Measurements from ENCODE around the gene SCLT1.

Gene SCLT1

GRCh38 chr4:128961405-128961804 lies 131.9 kb downstream of the SCLT1 start:
- POLR2A ChIA-PET = no interaction called here
- Histone ChIP-seq H3K27ac (ENCODE audit: insufficient read depth in 1 of 2, low read depth in 1 of 2, low read length in 2 of 2, poor library complexity in 1 of 2, severe bottlenecking in 2 of 2) (no peak overlapping the region), H3K36me3 (ENCODE audit: control insufficient read depth in 4 of 4, insufficient read depth in 4 of 4, low read length in 3 of 4) (no peaks in the 10 kb centered on the region), H3K4me3 (ENCODE audit: control insufficient read depth in 1 of 7, extremely low read depth in 1 of 7, insufficient read depth in 4 of 7, low read depth in 2 of 7, low read length in 6 of 7) (no peak overlapping the region), H3K9me3 (ENCODE audit: control extremely low read depth in 1 of 5, control insufficient read depth in 4 of 5, insufficient read depth in 2 of 5, low read depth in 1 of 5, low read length in 4 of 5) (no peaks in the 10 kb centered on the region), H3K4me1 (ENCODE audit: control extremely low read depth in 1 of 4, control insufficient read depth in 4 of 4, insufficient read depth in 4 of 4, low read length in 3 of 4) (peaks cover 0 to 7% (median 2%) of the 10 kb centered on the region in 4 experiments), H3K27me3 (replicated peaks in 2 of 5; ENCODE audit: control insufficient read depth in 4 of 5, insufficient read depth in 5 of 5, low read length in 4 of 5) (no peaks in the 10 kb centered on the region)
- peak in 2 of 3 donors; percentile 22 to 51 for DNase-seq
- CTCF ChIA-PET = interaction anchor here (0.6 kb wide), 1 partner anchor 29 kb away, joined by 3 read pairs; no protein-coding TSS in a partner anchor

- Histone ChIP-seq H3K36me3 (ENCODE audit: control insufficient read depth in 4 of 4, insufficient read depth in 4 of 4, low read length in 3 of 4) (peaks cover 0 to 2% (median 0%) of the 10 kb centered on the region in 4 experiments), H3K27ac (ENCODE audit: insufficient read depth in 1 of 2, low read depth in 1 of 2, low read length in 2 of 2, poor library complexity in 1 of 2, severe bottlenecking in 2 of 2) (no peak overlapping the region), H3K9me3 (ENCODE audit: control extremely low read depth in 1 of 5, control insufficient read depth in 4 of 5, insufficient read depth in 2 of 5, low read depth in 1 of 5, low read length in 4 of 5) (no peaks in the 10 kb centered on the region), H3K4me1 (ENCODE audit: control extremely low read depth in 1 of 4, control insufficient read depth in 4 of 4, insufficient read depth in 4 of 4, low read length in 3 of 4) (peaks cover 0 to 7% (median 2%) of the 10 kb centered on the region in 4 experiments), H3K27me3 (replicated peaks in 2 of 5; ENCODE audit: control insufficient read depth in 4 of 5, insufficient read depth in 5 of 5, low read length in 4 of 5) (no peaks in the 10 kb centered on the region), H3K4me3 (ENCODE audit: control insufficient read depth in 1 of 7, extremely low read depth in 1 of 7, insufficient read depth in 4 of 7, low read depth in 2 of 7, low read length in 6 of 7) (no peak overlapping the region)
- WGBS (ENCODE audit: insufficient coverage) = no CpG with 5 or more reads among the region's 2 CpGs
- DNase-seq = peak; percentile 8 to 62 (median 55)
- ChIA-PET CTCF (no interaction called here), POLR2A (no interaction called here)
These were observed 135.1 kb downstream of the SCLT1 start for GRCh38 chr4:128958194-128958593.

DNA sequence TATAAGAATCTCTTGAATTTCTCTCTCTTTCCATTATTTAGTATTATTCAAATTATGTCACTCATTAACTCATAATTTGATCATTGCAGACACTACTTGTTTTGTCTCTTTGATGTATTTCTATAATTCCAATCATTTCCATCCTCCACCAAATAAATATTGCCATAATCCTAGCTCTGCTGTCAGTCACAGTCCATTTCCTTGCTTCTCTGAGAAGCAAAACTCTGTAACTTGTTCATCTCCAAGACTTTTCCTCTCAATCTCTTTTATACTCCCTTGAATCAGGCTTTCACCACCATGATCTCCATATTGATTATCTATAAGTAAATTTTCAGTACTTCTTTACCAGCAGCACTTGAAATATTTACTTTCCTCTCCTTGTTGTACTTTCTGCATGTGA lies 135.9 kb downstream of the SCLT1 start:
- POLR2A ChIA-PET = no interaction called here
- Histone ChIP-seq H3K27me3 (replicated peaks in 2 of 5; ENCODE audit: control insufficient read depth in 4 of 5, insufficient read depth in 5 of 5, low read length in 4 of 5) (no peaks in the 10 kb centered on the region), H3K27ac (ENCODE audit: insufficient read depth in 1 of 2, low read depth in 1 of 2, low read length in 2 of 2, poor library complexity in 1 of 2, severe bottlenecking in 2 of 2) (no peak overlapping the region), H3K9me3 (ENCODE audit: control extremely low read depth in 1 of 5, control insufficient read depth in 4 of 5, insufficient read depth in 2 of 5, low read depth in 1 of 5, low read length in 4 of 5) (no peaks in the 10 kb centered on the region), H3K36me3 (ENCODE audit: control insufficient read depth in 4 of 4, insufficient read depth in 4 of 4, low read length in 3 of 4) (peaks cover 0 to 2% (median under 1%) of the 10 kb centered on the region in 4 experiments), H3K4me3 (ENCODE audit: control insufficient read depth in 1 of 7, extremely low read depth in 1 of 7, insufficient read depth in 4 of 7, low read depth in 2 of 7, low read length in 6 of 7) (no peak overlapping the region), H3K4me1 (ENCODE audit: control extremely low read depth in 1 of 4, control insufficient read depth in 4 of 4, insufficient read depth in 4 of 4, low read length in 3 of 4) (peaks cover 0 to 7% (median 2%) of the 10 kb centered on the region in 4 experiments)
- CTCF ChIA-PET = no interaction called here
- no peak for DNase-seq

DNA sequence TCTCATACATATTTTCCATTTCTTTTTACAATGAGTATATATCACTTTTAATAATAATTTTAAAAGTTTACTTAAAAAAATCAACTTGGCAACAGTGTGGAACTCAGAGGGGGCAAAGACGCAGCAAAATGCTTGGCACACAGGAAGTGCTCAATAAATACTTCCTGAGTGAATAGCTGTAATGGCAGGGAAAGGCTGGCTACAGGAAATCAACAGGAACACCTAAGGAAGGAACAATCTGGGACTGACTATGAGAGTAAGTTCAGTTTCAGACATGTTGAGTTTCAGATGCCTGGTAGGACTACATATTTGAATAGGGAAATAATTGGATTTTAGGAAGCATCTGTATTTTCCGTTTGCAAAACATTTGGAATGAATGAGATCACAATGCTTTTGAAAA lies 137.6 kb downstream of the SCLT1 start:
- Histone ChIP-seq H3K4me1 (ENCODE audit: control extremely low read depth in 1 of 4, control insufficient read depth in 4 of 4, insufficient read depth in 4 of 4, low read length in 3 of 4) (peaks cover 0 to 7% (median 0%) of the 10 kb centered on the region in 4 experiments), H3K4me3 (ENCODE audit: control insufficient read depth in 1 of 7, extremely low read depth in 1 of 7, insufficient read depth in 4 of 7, low read depth in 2 of 7, low read length in 6 of 7) (no peak overlapping the region), H3K9me3 (ENCODE audit: control extremely low read depth in 1 of 5, control insufficient read depth in 4 of 5, insufficient read depth in 2 of 5, low read depth in 1 of 5, low read length in 4 of 5) (no peaks in the 10 kb centered on the region), H3K36me3 (ENCODE audit: control insufficient read depth in 4 of 4, insufficient read depth in 4 of 4, low read length in 3 of 4) (peaks cover 0 to 2% (median under 1%) of the 10 kb centered on the region in 4 experiments), H3K27me3 (replicated peaks in 2 of 5; ENCODE audit: control insufficient read depth in 4 of 5, insufficient read depth in 5 of 5, low read length in 4 of 5) (no peaks in the 10 kb centered on the region), H3K27ac (ENCODE audit: insufficient read depth in 1 of 2, low read depth in 1 of 2, low read length in 2 of 2, poor library complexity in 1 of 2, severe bottlenecking in 2 of 2) (no peak overlapping the region)
- ChIA-PET CTCF (no interaction called here), POLR2A (no interaction called here)
- no peak for DNase-seq
- 50% methylated on average over 1 of the region's 2 CpGs for WGBS (ENCODE audit: insufficient coverage)

DNA sequence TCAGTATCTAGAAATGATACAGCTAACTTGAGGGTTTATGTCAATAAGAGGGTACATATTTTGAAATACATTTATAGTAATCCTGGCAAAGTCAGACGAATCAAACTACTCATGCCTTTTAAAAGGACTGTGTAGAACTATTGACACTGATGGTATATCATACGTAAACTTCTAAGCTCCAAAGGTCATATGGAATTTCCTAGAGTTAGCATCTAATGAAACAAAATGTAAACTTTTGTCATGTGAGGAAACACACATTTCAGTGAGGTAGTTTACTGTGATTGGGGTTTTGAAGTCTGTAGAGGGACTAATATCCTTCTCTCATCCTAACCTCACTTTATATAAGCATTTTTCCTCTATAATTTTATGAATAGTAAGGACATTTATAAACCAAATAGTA lies 138.4 kb downstream of the SCLT1 start:
- Histone ChIP-seq H3K9me3 (ENCODE audit: control extremely low read depth in 1 of 5, control insufficient read depth in 4 of 5, insufficient read depth in 2 of 5, low read depth in 1 of 5, low read length in 4 of 5) (peaks cover 0 to under 1% (median 0%) of the 10 kb centered on the region in 5 experiments), H3K4me1 (ENCODE audit: control extremely low read depth in 1 of 4, control insufficient read depth in 4 of 4, insufficient read depth in 4 of 4, low read length in 3 of 4) (peaks cover 0 to 7% (median 0%) of the 10 kb centered on the region in 4 experiments), H3K27ac (ENCODE audit: insufficient read depth in 1 of 2, low read depth in 1 of 2, low read length in 2 of 2, poor library complexity in 1 of 2, severe bottlenecking in 2 of 2) (no peak overlapping the region), H3K36me3 (ENCODE audit: control insufficient read depth in 4 of 4, insufficient read depth in 4 of 4, low read length in 3 of 4) (peaks cover 0 to 2% (median 1%) of the 10 kb centered on the region in 4 experiments), H3K27me3 (replicated peaks in 2 of 5; ENCODE audit: control insufficient read depth in 4 of 5, insufficient read depth in 5 of 5, low read length in 4 of 5) (no peaks in the 10 kb centered on the region), H3K4me3 (ENCODE audit: control insufficient read depth in 1 of 7, extremely low read depth in 1 of 7, insufficient read depth in 4 of 7, low read depth in 2 of 7, low read length in 6 of 7) (no peak overlapping the region)
- POLR2A ChIA-PET = no interaction called here
- no CpG with 5 or more reads among the region's 2 CpGs for WGBS (ENCODE audit: insufficient coverage)
- DNase-seq = no peak
- CTCF ChIA-PET = no interaction called here

- no peaks in the 10 kb centered on the region for H3K27me3 ChIP-seq (replicated peaks in 2 of 5; ENCODE audit: control insufficient read depth in 4 of 5, insufficient read depth in 5 of 5, low read length in 4 of 5)
- H3K4me3 ChIP-seq (ENCODE audit: control insufficient read depth in 1 of 7, extremely low read depth in 1 of 7, insufficient read depth in 4 of 7, low read depth in 2 of 7, low read length in 6 of 7) = no peak overlapping the region
- H3K36me3 ChIP-seq (ENCODE audit: control insufficient read depth in 4 of 4, insufficient read depth in 4 of 4, low read length in 3 of 4) = peaks cover 0 to 9% (median 3%) of the 10 kb centered on the region in 4 experiments
- no peak overlapping the region for H3K27ac ChIP-seq (ENCODE audit: insufficient read depth in 1 of 2, low read depth in 1 of 2, low read length in 2 of 2, poor library complexity in 1 of 2, severe bottlenecking in 2 of 2)
- 78% methylated on average over 1 of the region's 2 CpGs for WGBS (ENCODE audit: insufficient coverage)
- no peak for DNase-seq
- H3K9me3 ChIP-seq (ENCODE audit: control extremely low read depth in 1 of 5, control insufficient read depth in 4 of 5, insufficient read depth in 2 of 5, low read depth in 1 of 5, low read length in 4 of 5) = peaks cover 0 to 1% (median 0%) of the 10 kb centered on the region in 5 experiments
- ChIA-PET CTCF (no interaction called here), POLR2A (no interaction called here)
- H3K4me1 ChIP-seq (ENCODE audit: control extremely low read depth in 1 of 4, control insufficient read depth in 4 of 4, insufficient read depth in 4 of 4, low read length in 3 of 4) = no peaks in the 10 kb centered on the region
These were observed 142.0 kb downstream of the SCLT1 start for GRCh38 chr4:128951316-128951715.

DNA sequence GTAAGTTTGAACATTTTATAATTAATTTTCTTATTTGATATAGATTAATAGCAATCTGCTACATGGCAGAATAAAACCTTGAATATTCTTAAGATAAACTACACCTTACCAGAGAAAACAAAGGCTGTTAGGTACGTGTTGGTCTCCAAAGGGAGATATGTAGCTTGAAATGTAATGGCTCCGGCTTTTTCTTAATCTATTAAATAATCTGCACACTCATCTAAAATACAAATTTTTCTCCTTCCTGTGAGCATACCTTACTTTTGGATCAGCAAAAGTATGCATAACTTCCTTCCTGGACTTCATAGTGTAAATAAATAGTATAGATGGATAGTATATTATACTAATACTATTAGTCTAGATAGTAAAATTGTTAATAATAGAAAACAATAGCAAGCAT lies 142.5 kb downstream of the SCLT1 start:
- H3K9me3 ChIP-seq (ENCODE audit: control extremely low read depth in 1 of 5, control insufficient read depth in 4 of 5, insufficient read depth in 2 of 5, low read depth in 1 of 5, low read length in 4 of 5) = peaks cover 0 to 1% (median 0%) of the 10 kb centered on the region in 5 experiments
- DNase-seq = no peak
- H3K27ac ChIP-seq (ENCODE audit: insufficient read depth in 1 of 2, low read depth in 1 of 2, low read length in 2 of 2, poor library complexity in 1 of 2, severe bottlenecking in 2 of 2) = no peak overlapping the region
- ChIA-PET CTCF (no interaction called here), POLR2A (no interaction called here)
- H3K4me3 ChIP-seq (ENCODE audit: control insufficient read depth in 1 of 7, extremely low read depth in 1 of 7, insufficient read depth in 4 of 7, low read depth in 2 of 7, low read length in 6 of 7) = no peak overlapping the region
- H3K27me3 ChIP-seq (replicated peaks in 2 of 5; ENCODE audit: control insufficient read depth in 4 of 5, insufficient read depth in 5 of 5, low read length in 4 of 5) = no peaks in the 10 kb centered on the region
- whole genome bisulfite sequencing (ENCODE audit: insufficient coverage) = no CpG with 5 or more reads among the region's 2 CpGs
- H3K4me1 ChIP-seq (ENCODE audit: control extremely low read depth in 1 of 4, control insufficient read depth in 4 of 4, insufficient read depth in 4 of 4, low read length in 3 of 4) = no peaks in the 10 kb centered on the region
- peaks cover 0 to 9% (median 2%) of the 10 kb centered on the region in 4 experiments for H3K36me3 ChIP-seq (ENCODE audit: control insufficient read depth in 4 of 4, insufficient read depth in 4 of 4, low read length in 3 of 4)

Measured in common myeloid progenitor, CD34-positive (primary cell).